Cardiac muscle cell (in vitro differentiated cells and primary cell): ENCODE results near the gene SCGB1C2. TPM values are rescaled to one million over a fixed set of nuclear protein-coding genes. Genes with fewer than 3 reads are reported as not detected.

ENCODE experiments used
- DNase-seq, 2 donors: peaks; one replicate each; pipeline versions ENCODE4 v3.0.0 to v3.0.0-alpha.2; 2010 to 2017; ENCODE audit warnings: low read depth in 1 of 2, low spot score in 1 of 2
- H3K27ac ChIP-seq: fragments of 200-600 bp; sonication (generic); 2 replicates; pipeline ENCODE4 v1.5.1; 2016
- H3K27me3 ChIP-seq: fragments of 200-600 bp; sonication (generic); 2 replicates; pipeline ENCODE4 v1.6.0; 2016; ENCODE audit warnings: control low read depth
- H3K36me3 ChIP-seq: fragments of 200-600 bp; sonication (generic); 2 replicates; pipeline ENCODE4 v1.5.1; 2016; ENCODE audit warnings: control low read depth
- H3K4me1 ChIP-seq: fragments of 200-600 bp; sonication (generic); 2 replicates; pipeline ENCODE4 v1.8.1; 2017; ENCODE audit warnings: low read depth, mild to moderate bottlenecking, mixed run types
- H3K4me3 ChIP-seq: fragments of 200-600 bp; sonication (generic); 2 replicates; pipeline ENCODE4 v1.5.1; 2016; ENCODE audit warnings: mild to moderate bottlenecking
- H3K9me3 ChIP-seq: fragments of 200-600 bp; sonication (generic); 2 replicates; pipeline ENCODE4 v1.5.1; 2017; ENCODE audit warnings: low read depth, mild to moderate bottlenecking, control low read depth
- polyA plus RNA-seq: library from polyadenylated mRNA; unstranded; fragments of >200 nt; fragmentation: Nextera tagmentation; extraction: Ambion mirVana; gene quantifications from 2 replicates; pipeline ENCODE4 v1.2.1, GENCODE V29; 2016
- total RNA-seq: library from RNA; depleted of rRNA; stranded (reverse); fragments of >200 nt; gene quantifications from 2 replicates; pipeline ENCODE4 v1.2.3, GENCODE V29; 2016
- TF ChIP-seq, protein P1 (sequence below): IDR thresholded peaks from 2 replicates; pipeline ENCODE4 v1.5.1; 2012; ENCODE audit warnings: low read depth, mild to moderate bottlenecking, low read length

SCGB1C2 gene
- total and polyA plus RNA-seq, 2 experiments from 2014 or later: not detected

- Histone ChIP-seq H3K9me3 (no peaks in the 10 kb centered on the region), H3K36me3 (no peaks in the 10 kb centered on the region), H3K4me3 (no peak overlapping the region), H3K27me3 (peaks cover 28% of the 10 kb centered on the region), H3K27ac (no peak overlapping the region), H3K4me1 (peaks cover 8% of the 10 kb centered on the region)
- DNase-seq: no peak
- TF ChIP-seq, protein P1, sequence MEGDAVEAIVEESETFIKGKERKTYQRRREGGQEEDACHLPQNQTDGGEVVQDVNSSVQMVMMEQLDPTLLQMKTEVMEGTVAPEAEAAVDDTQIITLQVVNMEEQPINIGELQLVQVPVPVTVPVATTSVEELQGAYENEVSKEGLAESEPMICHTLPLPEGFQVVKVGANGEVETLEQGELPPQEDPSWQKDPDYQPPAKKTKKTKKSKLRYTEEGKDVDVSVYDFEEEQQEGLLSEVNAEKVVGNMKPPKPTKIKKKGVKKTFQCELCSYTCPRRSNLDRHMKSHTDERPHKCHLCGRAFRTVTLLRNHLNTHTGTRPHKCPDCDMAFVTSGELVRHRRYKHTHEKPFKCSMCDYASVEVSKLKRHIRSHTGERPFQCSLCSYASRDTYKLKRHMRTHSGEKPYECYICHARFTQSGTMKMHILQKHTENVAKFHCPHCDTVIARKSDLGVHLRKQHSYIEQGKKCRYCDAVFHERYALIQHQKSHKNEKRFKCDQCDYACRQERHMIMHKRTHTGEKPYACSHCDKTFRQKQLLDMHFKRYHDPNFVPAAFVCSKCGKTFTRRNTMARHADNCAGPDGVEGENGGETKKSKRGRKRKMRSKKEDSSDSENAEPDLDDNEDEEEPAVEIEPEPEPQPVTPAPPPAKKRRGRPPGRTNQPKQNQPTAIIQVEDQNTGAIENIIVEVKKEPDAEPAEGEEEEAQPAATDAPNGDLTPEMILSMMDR: no peak
Observed at GRCh38 chr17:177155-177554, 39.8 kb downstream of the SCGB1C2 start.

- Histone ChIP-seq H3K4me1 (peaks cover 8% of the 10 kb centered on the region), H3K27ac (no peak overlapping the region), H3K36me3 (no peaks in the 10 kb centered on the region), H3K27me3 (peaks cover 34% of the 10 kb centered on the region), H3K4me3 (no peak overlapping the region), H3K9me3 (no peaks in the 10 kb centered on the region)
- no peak for DNase-seq
- TF ChIP-seq, protein P1: no peak
Observed at GRCh38 chr17:177762-178161, 40.4 kb downstream of the SCGB1C2 start.

- H3K4me1 ChIP-seq: peaks cover 8% of the 10 kb centered on the region
- H3K36me3 ChIP-seq: no peaks in the 10 kb centered on the region
- no peaks in the 10 kb centered on the region for H3K9me3 ChIP-seq
- H3K4me3 ChIP-seq: no peak overlapping the region
- TF ChIP-seq, protein P1: no peak
- no peak overlapping the region for H3K27ac ChIP-seq
- H3K27me3 ChIP-seq: peaks cover 41% of the 10 kb centered on the region
- no peak for DNase-seq
Observed at GRCh38 chr17:178292-179065, 41.1 kb downstream of the SCGB1C2 start.

DNA sequence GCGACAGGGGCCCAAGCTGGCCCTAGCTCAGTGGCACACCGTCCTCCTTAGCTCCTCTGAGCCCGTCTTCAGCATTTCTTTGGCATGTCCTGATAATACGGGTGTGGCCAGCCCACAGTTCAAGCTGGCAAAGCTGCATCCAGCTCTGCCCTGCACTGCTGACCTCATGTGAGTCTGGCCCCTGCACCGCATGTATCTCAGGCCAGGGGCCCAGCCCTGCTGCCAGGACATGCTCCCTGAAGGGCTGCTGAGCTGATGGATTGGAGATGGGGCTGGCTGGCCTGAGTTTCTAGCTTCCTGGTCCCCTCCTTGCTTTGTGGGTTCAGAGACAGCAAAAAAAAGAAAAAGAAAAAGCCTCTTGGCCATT, 41.7 kb downstream of the SCGB1C2 start:
- Histone ChIP-seq H3K9me3 (no peaks in the 10 kb centered on the region), H3K27ac (no peak overlapping the region), H3K4me1 (peaks cover 8% of the 10 kb centered on the region), H3K27me3 (peaks cover 47% of the 10 kb centered on the region), H3K36me3 (no peaks in the 10 kb centered on the region), H3K4me3 (no peak overlapping the region)
- TF ChIP-seq, protein P1: no peak
- DNase-seq: no peak

GRCh38 chr17:179781-180380, 42.5 kb downstream of the SCGB1C2 start:
- TF ChIP-seq, protein P1: no peak

More at GRCh38 chr17:179781-180380, 42.5 kb downstream of the SCGB1C2 start:
- no peak overlapping the region for H3K27ac ChIP-seq
- DNase-seq: no peak
- H3K36me3 ChIP-seq: no peaks in the 10 kb centered on the region
- peaks cover 8% of the 10 kb centered on the region for H3K4me1 ChIP-seq
- H3K27me3 ChIP-seq: peaks cover 53% of the 10 kb centered on the region
- peak overlapping the region; percentile 38 for H3K4me3 ChIP-seq
- H3K9me3 ChIP-seq: no peaks in the 10 kb centered on the region
